ENCODE data around the gene BMERB1. TPM values are rescaled to one million over a fixed set of nuclear protein-coding genes. Genes with fewer than 3 reads are reported as not detected.
"Not testable (repeated sequence)": the region's sequence is repeated elsewhere in the genome, so short reads cannot be mapped to it uniquely, and the experiment has no call there.

Gene BMERB1
- total RNA-seq, 4 donors from 2014 or later: 7.0 to 47.9 (median 15.0) TPM

GRCh38 chr16:15544405-15544804 lies 110.0 kb downstream of the BMERB1 start:
- Histone ChIP-seq H3K9me3 (peaks cover 0 to 5% (median 0%) of the 10 kb centered on the region in 4 donors), H3K4me1 (no peaks in the 10 kb centered on the region), H3K4me3 (no peak overlapping the region), H3K27ac (no peak overlapping the region), H3K36me3 (no peaks in the 10 kb centered on the region), H3K27me3 (no peaks in the 10 kb centered on the region)
- TF ChIP-seq POLR2A (IDR thresholded peaks at IDR 0.05): no peak
- TF ChIP-seq, protein P1, sequence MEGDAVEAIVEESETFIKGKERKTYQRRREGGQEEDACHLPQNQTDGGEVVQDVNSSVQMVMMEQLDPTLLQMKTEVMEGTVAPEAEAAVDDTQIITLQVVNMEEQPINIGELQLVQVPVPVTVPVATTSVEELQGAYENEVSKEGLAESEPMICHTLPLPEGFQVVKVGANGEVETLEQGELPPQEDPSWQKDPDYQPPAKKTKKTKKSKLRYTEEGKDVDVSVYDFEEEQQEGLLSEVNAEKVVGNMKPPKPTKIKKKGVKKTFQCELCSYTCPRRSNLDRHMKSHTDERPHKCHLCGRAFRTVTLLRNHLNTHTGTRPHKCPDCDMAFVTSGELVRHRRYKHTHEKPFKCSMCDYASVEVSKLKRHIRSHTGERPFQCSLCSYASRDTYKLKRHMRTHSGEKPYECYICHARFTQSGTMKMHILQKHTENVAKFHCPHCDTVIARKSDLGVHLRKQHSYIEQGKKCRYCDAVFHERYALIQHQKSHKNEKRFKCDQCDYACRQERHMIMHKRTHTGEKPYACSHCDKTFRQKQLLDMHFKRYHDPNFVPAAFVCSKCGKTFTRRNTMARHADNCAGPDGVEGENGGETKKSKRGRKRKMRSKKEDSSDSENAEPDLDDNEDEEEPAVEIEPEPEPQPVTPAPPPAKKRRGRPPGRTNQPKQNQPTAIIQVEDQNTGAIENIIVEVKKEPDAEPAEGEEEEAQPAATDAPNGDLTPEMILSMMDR (IDR thresholded peaks at IDR 0.05): no peak
- no peak for DNase-seq

DNA sequence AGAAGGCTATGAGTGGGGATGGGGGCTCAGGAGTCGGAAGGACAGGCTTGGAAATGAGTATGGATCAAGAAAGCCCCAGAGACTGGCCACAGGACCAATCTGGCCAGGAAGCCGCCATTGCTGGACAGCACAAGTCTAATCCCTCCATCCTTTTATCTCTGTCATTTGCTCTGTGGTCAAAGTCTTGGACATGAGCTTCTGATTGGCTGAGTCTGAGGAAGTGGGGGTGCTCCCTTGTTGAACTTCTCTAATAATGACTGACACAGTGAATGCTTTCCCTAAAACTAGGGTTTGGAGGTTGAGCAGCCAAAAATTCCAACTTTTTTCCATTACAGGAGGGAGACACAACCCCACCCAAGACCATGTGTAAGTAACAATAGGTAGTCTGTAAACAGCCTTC lies 111.2 kb downstream of the BMERB1 start:
- H3K4me1 ChIP-seq: no peaks in the 10 kb centered on the region
- H3K9me3 ChIP-seq: peaks cover 0 to 5% (median 0%) of the 10 kb centered on the region in 4 donors
- H3K27ac ChIP-seq: no peak overlapping the region
- H3K27me3 ChIP-seq: no peaks in the 10 kb centered on the region
- no peak overlapping the region for H3K4me3 ChIP-seq
- no peaks in the 10 kb centered on the region for H3K36me3 ChIP-seq
- TF ChIP-seq POLR2A (IDR thresholded peaks at IDR 0.05): no peak
- TF ChIP-seq, protein P1 (IDR thresholded peaks at IDR 0.05): no peak
- no peak for DNase-seq

DNA sequence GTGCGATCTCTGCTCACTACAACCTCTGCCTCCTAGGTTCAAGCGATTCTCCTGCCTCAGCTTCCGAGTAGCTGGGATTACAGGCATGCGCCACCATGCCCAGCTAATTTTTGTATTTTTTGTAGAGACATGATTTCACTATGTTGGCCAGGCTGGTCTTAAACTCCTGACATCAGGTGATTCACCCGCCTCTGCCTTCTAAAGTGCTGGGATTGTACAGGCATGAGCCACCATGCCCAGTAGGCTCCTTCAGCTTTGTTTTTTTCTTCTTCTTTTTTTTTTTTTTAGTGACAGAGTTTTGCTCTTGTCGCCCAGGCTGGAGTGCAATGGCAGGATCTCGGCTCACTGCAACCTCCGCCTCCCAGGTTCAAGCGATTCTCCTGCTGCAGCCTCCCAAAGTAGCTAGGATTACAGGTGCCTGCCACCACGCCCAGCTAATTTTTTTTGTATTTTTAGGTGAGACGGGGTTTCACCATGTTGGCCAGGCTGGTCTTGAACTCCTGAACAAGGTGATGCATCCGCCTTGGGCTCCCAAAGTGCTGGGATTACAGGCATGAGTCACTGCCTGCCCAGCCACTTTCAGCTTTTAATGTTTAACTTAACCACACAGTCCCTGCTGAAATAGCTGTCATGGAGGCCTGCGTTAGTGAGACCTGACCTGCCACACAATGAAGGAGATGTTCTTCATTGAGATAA lies 112.8 kb downstream of the BMERB1 start:
- DNase-seq, H3K27me3 ChIP-seq, H3K4me3 ChIP-seq, H3K4me1 ChIP-seq, H3K9me3 ChIP-seq, H3K27ac ChIP-seq, H3K36me3 ChIP-seq: not testable (repeated sequence)

DNA sequence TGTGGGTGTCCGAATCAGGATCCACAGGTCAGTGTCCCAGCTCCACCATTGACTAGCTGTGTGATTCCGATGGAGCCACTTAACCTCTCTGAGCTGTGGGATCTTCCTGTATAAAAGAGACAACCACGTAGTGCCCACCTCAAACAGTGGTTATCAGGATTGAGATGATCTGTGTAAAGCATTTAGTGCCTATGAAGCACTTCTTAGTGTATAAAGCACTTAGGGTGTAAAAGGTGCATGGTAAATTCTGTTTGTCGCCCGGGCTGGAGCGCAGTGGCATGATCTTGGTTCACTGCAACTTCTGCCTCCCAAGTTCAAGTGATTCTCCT lies 113.3 kb downstream of the BMERB1 start:
- no peak overlapping the region for H3K4me3 ChIP-seq
- H3K27ac ChIP-seq: no peak overlapping the region
- TF ChIP-seq, protein P1 (IDR thresholded peaks at IDR 0.05): no peak
- no peak for TF ChIP-seq POLR2A (IDR thresholded peaks at IDR 0.05)
- no peaks in the 10 kb centered on the region for H3K27me3 ChIP-seq
- H3K9me3 ChIP-seq: peaks cover 0 to 5% (median 0%) of the 10 kb centered on the region in 4 donors
- no peaks in the 10 kb centered on the region for H3K36me3 ChIP-seq
- no peaks in the 10 kb centered on the region for H3K4me1 ChIP-seq
- DNase-seq: no peak

DNA sequence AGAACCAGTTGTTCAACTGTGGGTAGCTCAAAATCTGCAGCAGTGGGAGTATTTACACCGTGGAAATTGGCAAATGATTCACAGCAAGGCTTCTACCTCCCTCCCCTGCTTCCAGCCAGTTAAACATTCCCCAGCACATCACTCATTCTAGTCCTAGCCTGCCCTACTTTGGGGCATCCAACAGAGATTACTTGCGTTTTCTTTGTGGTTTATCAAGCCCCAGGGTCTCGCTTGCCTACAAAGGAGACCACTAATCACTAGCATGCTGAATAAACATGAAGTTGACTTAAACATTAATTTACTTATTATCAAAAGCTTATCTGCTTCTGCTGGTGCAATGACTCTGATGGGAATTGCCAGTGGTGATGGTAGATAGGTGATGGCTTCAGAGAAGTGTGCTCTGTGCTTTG lies 114.1 kb downstream of the BMERB1 start:
- TF ChIP-seq, protein P1 (IDR thresholded peaks at IDR 0.05): no peak
- TF ChIP-seq POLR2A (IDR thresholded peaks at IDR 0.05): no peak

GRCh38 chr16:15552507-15552906 lies 118.1 kb downstream of the BMERB1 start:
- TF ChIP-seq, protein P1 (IDR thresholded peaks at IDR 0.05): no peak
- no peak for TF ChIP-seq POLR2A (IDR thresholded peaks at IDR 0.05)
- no peaks in the 10 kb centered on the region for H3K27me3 ChIP-seq
- no peak overlapping the region for H3K4me3 ChIP-seq
- no peaks in the 10 kb centered on the region for H3K9me3 ChIP-seq
- H3K27ac ChIP-seq: no peak overlapping the region
- H3K4me1 ChIP-seq: no peaks in the 10 kb centered on the region
- no peak for DNase-seq
- no peaks in the 10 kb centered on the region for H3K36me3 ChIP-seq

More for the DNA sequence above, 114.1 kb downstream of the BMERB1 start:
- no peaks in the 10 kb centered on the region for H3K9me3 ChIP-seq
- no peak overlapping the region for H3K27ac ChIP-seq
- no peak overlapping the region for H3K4me3 ChIP-seq
- H3K27me3 ChIP-seq: no peaks in the 10 kb centered on the region
- no peaks in the 10 kb centered on the region for H3K36me3 ChIP-seq
- DNase-seq: no peak
- H3K4me1 ChIP-seq: no peaks in the 10 kb centered on the region
